Measurements from ENCODE around the gene CCDC70.
"Not testable (repeated sequence)": the region's sequence is repeated elsewhere in the genome, so short reads cannot be mapped to it uniquely, and the experiment has no call there.

The CCDC70 gene

GRCh38 chr13:51823863-51824262 is 37.9 kb upstream of the CCDC70 start:
- H3K4me2 ChIP-seq (ENCODE audit: low read length): no peak overlapping the region
- peaks cover 100% of the 10 kb centered on the region for H3K4me1 ChIP-seq (ENCODE audit: control insufficient read depth, low read length)
- H3K9me2 ChIP-seq (replicated peaks; ENCODE audit: control insufficient read depth, low read length): no peaks in the 10 kb centered on the region
- TF ChIP-seq CTCF (IDR thresholded peaks at IDR 0.05; ENCODE audit: low read depth, low read length, poor library complexity, severe bottlenecking): no peak
- no peak for TF ChIP-seq EZH2phosphoT487 (IDR thresholded peaks at IDR 0.05; ENCODE audit: borderline replicate concordance, low read length)
- no peak overlapping the region for H3K4me3 ChIP-seq (ENCODE audit: low read length)
- no peaks in the 10 kb centered on the region for H3K79me2 ChIP-seq (ENCODE audit: control insufficient read depth, low read length)
- H3K9me3 ChIP-seq (ENCODE audit: control insufficient read depth, insufficient read depth, low read length): no peaks in the 10 kb centered on the region
- H3K27ac ChIP-seq (ENCODE audit: low read depth, low read length): no peak overlapping the region
- H3K27me3 ChIP-seq (ENCODE audit: control insufficient read depth, low read length): no peaks in the 10 kb centered on the region
- H3F3A ChIP-seq (ENCODE audit: control insufficient read depth, insufficient read depth): peaks cover 25% of the 10 kb centered on the region
- H4K20me1 ChIP-seq (ENCODE audit: control insufficient read depth, insufficient read depth, low read depth, low read length): no peaks in the 10 kb centered on the region
- no peaks in the 10 kb centered on the region for H3K36me3 ChIP-seq (ENCODE audit: control insufficient read depth, low read length)

- not testable (repeated sequence) for H3K36me3 ChIP-seq (ENCODE audit: control insufficient read depth, low read length); H3K9me2 ChIP-seq (replicated peaks; ENCODE audit: control insufficient read depth, low read length); H3K27me3 ChIP-seq (ENCODE audit: control insufficient read depth, low read length); H4K20me1 ChIP-seq (ENCODE audit: control insufficient read depth, insufficient read depth, low read depth, low read length); H3K79me2 ChIP-seq (ENCODE audit: control insufficient read depth, low read length); H3K9me3 ChIP-seq (ENCODE audit: control insufficient read depth, insufficient read depth, low read length)
- Histone ChIP-seq H3K4me1 (ENCODE audit: control insufficient read depth, low read length) (peaks cover 100% of the 10 kb centered on the region), H3F3A (ENCODE audit: control insufficient read depth, insufficient read depth) (peaks cover 33% of the 10 kb centered on the region), H3K4me2 (ENCODE audit: low read length) (peak overlapping the region; percentile 87), H3K27ac (ENCODE audit: low read depth, low read length) (peak overlapping the region; percentile 95), H3K4me3 (ENCODE audit: low read length) (peak overlapping the region; percentile 68)
Measured at GRCh38 chr13:51824712-51825111, 37.1 kb upstream of the CCDC70 start.

GRCh38 chr13:51825165-51825592 is 36.6 kb upstream of the CCDC70 start:
- TF ChIP-seq CTCF (IDR thresholded peaks at IDR 0.05; ENCODE audit: low read depth, low read length, poor library complexity, severe bottlenecking) (no peak), EZH2phosphoT487 (IDR thresholded peaks at IDR 0.05; ENCODE audit: borderline replicate concordance, low read length) (no peak)
- peaks cover 38% of the 10 kb centered on the region for H3F3A ChIP-seq (ENCODE audit: control insufficient read depth, insufficient read depth)

GRCh38 chr13:51825681-51826254 is 36.0 kb upstream of the CCDC70 start:
- Histone ChIP-seq H3K4me1 (ENCODE audit: control insufficient read depth, low read length) (peaks cover 100% of the 10 kb centered on the region), H3F3A (ENCODE audit: control insufficient read depth, insufficient read depth) (peaks cover 40% of the 10 kb centered on the region), H3K9me2 (replicated peaks; ENCODE audit: control insufficient read depth, low read length) (no peaks in the 10 kb centered on the region), H3K27ac (ENCODE audit: low read depth, low read length) (peak overlapping the region; percentile 95), H3K36me3 (ENCODE audit: control insufficient read depth, low read length) (no peaks in the 10 kb centered on the region), H3K79me2 (ENCODE audit: control insufficient read depth, low read length) (no peaks in the 10 kb centered on the region), H3K27me3 (ENCODE audit: control insufficient read depth, low read length) (no peaks in the 10 kb centered on the region), H3K4me2 (ENCODE audit: low read length) (peak overlapping the region; percentile 87), H3K9me3 (ENCODE audit: control insufficient read depth, insufficient read depth, low read length) (no peaks in the 10 kb centered on the region), H3K4me3 (ENCODE audit: low read length) (peak overlapping the region; percentile 68), H4K20me1 (ENCODE audit: control insufficient read depth, insufficient read depth, low read depth, low read length) (no peaks in the 10 kb centered on the region)
- TF ChIP-seq CTCF (IDR thresholded peaks at IDR 0.05; ENCODE audit: low read depth, low read length, poor library complexity, severe bottlenecking): no peak
- no peak for TF ChIP-seq EZH2phosphoT487 (IDR thresholded peaks at IDR 0.05; ENCODE audit: borderline replicate concordance, low read length)

More at GRCh38 chr13:51825165-51825592, 36.6 kb upstream of the CCDC70 start:
- H3K9me3 ChIP-seq (ENCODE audit: control insufficient read depth, insufficient read depth, low read length): no peaks in the 10 kb centered on the region
- peak overlapping the region; percentile 95 for H3K27ac ChIP-seq (ENCODE audit: low read depth, low read length)
- H3K4me3 ChIP-seq (ENCODE audit: low read length): peak overlapping the region; percentile 68
- H4K20me1 ChIP-seq (ENCODE audit: control insufficient read depth, insufficient read depth, low read depth, low read length): no peaks in the 10 kb centered on the region
- no peaks in the 10 kb centered on the region for H3K36me3 ChIP-seq (ENCODE audit: control insufficient read depth, low read length)
- peaks cover 100% of the 10 kb centered on the region for H3K4me1 ChIP-seq (ENCODE audit: control insufficient read depth, low read length)
- H3K79me2 ChIP-seq (ENCODE audit: control insufficient read depth, low read length): no peaks in the 10 kb centered on the region
- H3K27me3 ChIP-seq (ENCODE audit: control insufficient read depth, low read length): no peaks in the 10 kb centered on the region
- H3K9me2 ChIP-seq (replicated peaks; ENCODE audit: control insufficient read depth, low read length): no peaks in the 10 kb centered on the region
- H3K4me2 ChIP-seq (ENCODE audit: low read length): peak overlapping the region; percentile 87
